ENCODE data around the gene RAB11FIP3.

Gene RAB11FIP3

DNA sequence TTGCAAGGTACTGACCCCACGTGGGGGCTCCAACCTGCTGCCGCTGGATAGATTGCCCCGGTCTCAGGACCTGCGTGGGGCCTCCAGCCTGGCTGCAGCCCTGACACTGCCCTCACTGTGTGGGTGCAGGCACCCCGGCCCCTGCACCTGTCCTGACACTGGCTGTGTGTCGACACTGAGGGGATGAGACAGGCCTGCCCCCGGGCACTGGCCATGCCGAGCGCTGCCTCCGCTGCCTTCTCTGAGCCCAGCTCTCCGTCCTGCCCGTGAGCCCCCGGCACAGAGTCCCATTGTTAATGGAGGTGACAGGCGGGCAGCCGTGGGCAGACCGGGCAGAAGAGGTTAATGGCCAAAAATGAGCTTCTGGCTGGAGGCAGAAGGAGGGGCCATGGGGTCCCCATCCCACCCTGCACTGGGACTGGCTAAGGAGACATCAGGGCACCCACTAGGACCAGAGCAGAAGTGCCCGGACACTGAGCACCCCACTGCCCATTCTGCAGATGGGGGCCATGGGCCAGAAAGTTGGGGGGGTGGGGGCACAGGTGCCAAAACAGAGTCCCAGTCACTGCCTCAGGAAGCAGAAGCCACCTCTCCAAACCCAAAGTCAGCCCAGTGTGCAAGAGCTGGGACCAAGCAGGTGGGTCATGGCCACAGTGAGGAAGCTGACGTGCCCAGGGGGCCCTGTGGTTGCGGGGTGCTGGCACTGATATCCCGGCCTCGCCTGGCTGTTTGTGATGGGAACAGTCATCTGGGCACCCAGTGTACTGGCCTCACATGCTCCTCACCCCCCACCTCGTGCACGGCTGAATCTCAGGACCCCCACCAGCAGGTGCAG lies 132.2 kb downstream of the RAB11FIP3 start:
- FAIRE-seq = no peak

GRCh38 chr16:558298-559020 lies 133.0 kb downstream of the RAB11FIP3 start:
- no peak for FAIRE-seq

DNA sequence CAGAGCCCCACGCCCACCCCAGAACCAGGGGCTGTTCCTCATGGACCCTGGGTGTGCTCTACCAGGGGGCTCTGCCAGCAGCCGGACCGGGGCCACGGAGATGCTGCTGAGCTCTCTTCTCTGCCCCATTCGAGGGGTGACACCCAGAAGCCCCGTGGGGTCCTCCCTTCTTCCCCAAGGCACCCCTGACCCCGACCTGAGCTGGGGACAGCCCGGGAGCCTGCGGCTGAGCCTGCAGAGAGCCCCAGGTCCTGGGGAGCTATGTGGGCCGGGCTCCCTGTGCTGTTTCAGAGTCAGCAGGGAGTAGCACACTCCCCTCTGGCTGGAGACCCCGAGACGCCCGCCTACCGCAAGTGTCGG lies 133.6 kb downstream of the RAB11FIP3 start:
- no peak for FAIRE-seq

- FAIRE-seq = no peak
Observed at GRCh38 chr16:559411-560203, 134.2 kb downstream of the RAB11FIP3 start.

DNA sequence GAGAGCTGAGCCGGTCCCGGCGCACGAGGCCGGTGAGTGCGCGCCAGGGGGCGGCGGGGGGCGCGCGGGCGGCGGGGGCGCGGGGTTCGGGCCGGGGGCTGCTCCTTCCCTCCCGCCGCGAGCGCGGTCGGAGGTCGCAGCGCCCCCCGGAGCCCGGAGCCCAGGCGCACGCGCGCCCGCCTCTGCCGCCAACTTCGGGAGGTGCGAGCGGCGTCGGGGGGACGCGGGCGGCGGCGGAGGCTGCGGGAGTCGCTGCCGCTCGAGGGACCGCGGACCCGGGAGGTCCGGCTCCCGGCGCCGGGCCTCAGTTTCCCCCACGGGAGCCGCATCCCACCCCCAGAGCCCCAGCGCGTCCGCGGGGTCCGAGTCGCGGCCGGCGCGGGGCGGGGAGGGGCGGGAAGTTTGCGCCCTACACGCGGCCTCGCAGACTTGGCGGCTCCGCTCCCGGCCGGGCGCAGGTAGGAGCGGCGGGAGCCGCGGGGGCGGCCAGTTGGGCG lies 134.8 kb downstream of the RAB11FIP3 start, which contains the start of gene PRR35:
Gene PRR35 (plus strand): TSS at position 191 of the 497 bp plus-strand sequence. CDS start 2,901 bp downstream, outside the sequence.
- FAIRE-seq = no peak

DNA sequence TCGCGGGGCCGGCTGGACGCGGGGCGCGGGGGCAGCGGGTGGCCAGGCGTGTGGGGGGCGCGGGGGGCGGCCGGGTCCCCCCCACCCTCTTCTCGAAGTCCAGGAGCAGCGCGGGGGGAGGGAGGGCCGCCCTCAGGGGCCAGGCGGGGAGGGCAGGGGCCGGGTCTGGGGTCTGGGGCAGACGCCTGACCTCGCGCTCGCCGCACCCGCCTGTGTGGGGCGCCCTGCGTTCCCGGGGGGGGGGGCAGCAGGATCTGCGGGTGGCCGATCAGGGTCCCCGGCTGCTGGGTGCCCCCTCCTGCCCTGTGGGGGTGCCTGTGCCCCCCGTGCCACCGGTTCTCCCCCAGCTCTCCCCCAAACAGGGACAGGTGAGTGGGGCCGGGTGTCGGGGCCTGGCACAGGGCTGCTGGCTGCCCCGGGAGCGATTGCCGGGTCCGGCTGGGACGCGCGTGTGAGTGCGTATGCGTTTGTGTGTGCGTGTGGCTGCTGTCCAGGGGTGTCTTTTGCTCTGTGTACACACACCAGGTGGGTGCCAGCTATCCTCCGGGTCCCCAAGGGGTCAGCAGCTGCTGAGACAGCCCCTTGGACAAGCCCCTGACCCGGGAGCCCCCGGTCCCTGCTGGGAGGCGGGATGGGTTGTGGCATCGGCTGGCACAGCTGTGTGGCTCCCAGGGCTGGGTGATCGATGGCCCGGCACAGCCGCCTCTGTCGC lies 135.4 kb downstream of the RAB11FIP3 start:
- no peak for FAIRE-seq

DNA sequence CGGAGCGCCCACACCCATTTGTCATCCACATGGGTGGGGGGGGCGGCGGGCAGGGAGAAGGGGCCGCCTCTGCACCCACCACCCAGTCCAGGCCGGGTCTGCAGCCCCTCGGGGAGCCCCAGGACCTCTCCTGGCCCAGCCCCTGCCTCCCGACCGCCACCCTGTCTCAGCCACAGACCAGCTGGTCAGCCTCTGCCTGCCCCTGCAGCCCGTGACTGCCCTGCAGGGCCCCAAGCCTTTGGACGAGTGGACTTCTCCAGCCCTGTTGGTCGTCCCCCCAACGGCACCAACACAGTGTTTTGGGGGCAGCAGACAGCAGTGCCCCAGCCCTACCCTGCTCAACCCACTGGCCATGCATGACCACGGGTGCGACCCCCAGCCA lies 136.0 kb downstream of the RAB11FIP3 start:
- no peak for FAIRE-seq

GRCh38 chr16:561957-562938 lies 136.8 kb downstream of the RAB11FIP3 start:
- FAIRE-seq = no peak

DNA sequence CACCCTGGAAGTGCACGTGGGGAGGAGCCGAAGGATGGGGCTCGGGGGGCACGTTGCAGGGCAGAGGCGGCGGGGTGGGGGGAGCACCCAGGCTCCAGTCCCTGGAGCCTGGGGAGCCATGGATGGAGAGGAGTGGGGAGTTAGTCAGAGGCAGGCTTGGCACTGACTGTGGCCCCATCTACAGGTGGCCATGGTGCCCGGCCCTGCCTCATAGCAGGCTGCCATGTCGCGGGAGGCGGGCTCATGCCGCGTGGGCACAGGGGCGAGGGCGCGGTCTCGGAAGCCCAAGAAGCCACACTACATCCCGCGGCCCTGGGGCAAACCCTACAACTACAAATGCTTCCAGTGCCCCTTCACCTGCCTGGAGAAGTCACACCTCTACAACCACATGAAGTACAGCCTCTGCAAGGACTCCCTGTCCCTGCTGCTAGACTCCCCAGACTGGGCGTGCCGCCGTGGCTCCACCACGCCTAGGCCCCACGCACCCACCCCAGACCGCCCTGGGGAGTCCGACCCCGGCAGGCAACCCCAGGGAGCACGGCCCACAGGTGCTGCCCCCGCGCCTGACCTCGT lies 137.7 kb downstream of the RAB11FIP3 start:
- FAIRE-seq = no peak

DNA sequence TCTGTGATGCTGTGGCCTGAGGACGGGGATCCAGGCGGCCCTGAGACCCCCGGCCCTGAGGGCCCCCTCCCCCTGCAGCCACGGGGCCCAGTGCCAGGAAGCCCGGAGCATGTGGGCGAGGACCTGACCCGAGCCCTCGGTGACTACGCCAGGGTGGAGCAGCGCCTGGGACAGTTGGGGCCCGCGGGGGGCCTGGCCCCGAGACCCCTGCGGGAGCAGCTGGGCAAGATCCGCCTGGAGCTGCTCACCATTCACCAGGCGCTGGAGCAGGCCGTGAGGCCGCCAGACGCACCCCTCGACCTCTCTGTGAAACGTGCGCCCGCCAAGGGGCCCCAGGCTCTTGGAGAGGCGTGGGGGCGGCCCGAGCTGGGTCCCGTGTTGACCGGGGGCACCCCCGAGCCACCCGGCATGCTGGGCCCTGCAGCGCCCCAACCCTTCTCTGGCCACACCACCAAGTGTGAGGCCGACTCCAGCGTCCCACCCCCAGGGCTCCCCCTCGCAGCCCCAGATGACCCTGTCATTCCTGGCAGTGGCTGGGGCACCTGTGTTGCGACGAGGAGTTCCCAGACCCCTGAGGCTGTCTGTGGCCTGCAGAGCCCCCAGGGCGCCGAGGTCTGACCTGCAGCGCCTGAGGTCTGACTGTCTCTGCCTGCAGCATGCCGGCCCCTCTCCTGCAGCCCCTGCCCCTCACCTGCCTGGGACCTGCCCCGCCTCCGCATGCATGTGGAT lies 139.4 kb downstream of the RAB11FIP3 start:
- no peak for FAIRE-seq

- FAIRE-seq = no peak
Observed at GRCh38 chr16:565419-566330, 140.2 kb downstream of the RAB11FIP3 start.

DNA sequence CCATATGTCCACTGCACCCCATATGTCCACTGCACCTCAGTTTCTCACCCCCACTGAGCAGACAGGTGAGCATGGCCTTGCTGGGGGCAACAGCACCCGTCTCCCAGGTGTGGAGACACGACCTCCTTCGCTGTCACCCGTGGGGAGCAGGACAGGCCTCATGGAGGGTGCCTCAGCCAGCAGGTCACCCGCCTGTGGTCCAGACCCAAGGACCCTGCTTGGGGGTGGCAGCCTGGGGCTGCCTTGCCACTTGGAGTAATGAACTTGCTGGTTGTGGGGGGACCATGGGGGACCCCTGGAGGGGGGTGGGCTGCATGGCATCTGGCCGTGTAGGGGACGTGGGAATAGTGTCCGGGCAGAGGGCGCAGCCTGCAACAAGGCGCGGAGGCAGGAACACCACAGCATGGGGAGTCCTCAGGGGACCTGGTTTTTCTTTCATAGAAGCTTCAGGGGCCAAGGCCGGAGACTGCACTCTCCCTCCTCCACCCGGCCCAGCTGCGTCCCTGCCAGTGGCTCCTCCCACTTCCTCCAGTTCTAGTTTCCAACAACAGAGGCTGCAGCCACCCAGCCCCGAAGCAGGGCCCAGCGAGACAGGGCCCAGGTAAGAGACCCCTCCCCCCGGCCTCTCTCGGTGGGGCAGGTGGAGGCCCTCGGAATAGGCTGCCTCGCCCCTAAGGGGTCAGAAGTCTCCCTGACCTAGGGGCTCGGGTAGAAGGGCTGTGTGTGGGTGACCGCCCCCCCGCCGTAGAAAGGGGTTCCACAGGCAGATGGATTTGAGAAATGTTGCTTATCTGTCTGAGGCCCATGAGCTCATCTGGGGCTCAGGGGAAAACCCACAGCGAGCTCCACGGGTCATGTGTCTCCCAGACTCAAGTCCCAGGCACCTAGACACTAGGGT lies 141.3 kb downstream of the RAB11FIP3 start, which contains the start of gene NHLRC4:
Gene NHLRC4 (plus strand): TSS at position 531 of the 898 bp plus-strand sequence. CDS start 1,043 bp downstream, outside the sequence.
- no peak for FAIRE-seq

DNA sequence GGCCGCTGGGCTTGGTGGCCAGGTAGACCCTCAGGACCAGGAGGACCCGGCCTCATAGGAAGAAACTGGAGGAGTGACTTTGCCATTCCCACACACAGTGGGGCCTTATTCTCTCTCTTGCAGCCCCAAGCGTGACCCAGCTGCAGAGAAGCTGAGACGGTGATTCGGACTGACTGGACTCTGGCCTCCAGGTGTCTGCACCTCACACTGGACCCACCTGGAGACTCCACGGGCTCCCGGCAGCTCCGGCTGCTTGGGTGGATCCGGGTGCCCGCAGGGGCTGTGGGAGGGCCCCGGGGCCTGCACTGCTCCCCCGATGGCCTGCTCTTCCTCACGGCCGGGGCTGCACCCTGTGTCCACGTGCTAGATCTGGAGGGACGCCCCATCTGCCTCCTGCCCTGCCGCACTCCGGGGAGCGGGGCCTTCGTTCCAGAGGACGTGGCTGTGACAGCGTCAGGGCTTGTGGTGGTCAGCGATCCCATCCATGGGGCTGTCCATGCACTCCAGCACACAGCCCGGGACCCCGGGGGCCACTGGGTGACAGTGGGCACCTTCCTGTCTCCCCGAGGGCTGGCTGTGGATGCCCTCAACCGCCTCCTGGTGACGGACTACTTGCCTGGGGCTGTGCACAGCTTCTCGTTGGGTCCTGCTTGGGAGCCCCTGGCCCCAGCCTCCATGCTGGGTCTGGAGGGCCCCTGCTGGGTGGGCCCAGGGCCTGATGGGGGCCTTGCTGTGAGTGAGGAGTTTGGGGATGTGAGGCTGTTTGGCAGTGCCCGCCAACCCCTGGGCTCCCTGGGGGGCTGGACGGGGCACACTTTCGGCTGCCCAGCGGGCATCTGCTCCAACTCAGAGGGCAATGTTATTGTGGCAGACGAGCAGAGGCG lies 142.2 kb downstream of the RAB11FIP3 start:
- FAIRE-seq = no peak

- FAIRE-seq = no peak
Observed at GRCh38 chr16:568401-569258, 143.2 kb downstream of the RAB11FIP3 start.

- FAIRE-seq = no peak
Observed at GRCh38 chr16:569445-570254, 144.2 kb downstream of the RAB11FIP3 start, which contains the start of gene PIGQ. TSS of gene PIGQ (plus strand) at chr16:569968. CDS start at chr16:574075, 4,107 bp downstream.
